Transverse colon (tissue), 4 donors: Measurements from ENCODE around the gene RASGRP3.

Experiments used
- EP300 ChIP-seq: sonication (generic); formaldehyde crosslinking; IDR thresholded peaks from one replicate; pipeline ENCODE4 v1.6.1; 2017; ENCODE audit warnings: antibody characterized with exemption, low read depth
- POLR2A ChIP-seq: fragments of 450-650 bp; IDR thresholded peaks from one replicate; pipeline ENCODE4 v1.6.1; 2016; ENCODE audit warnings: antibody characterized with exemption, mild to moderate bottlenecking, moderate library complexity
- POLR2AphosphoS5 ChIP-seq, 3 donors: sonication (generic); formaldehyde crosslinking; IDR thresholded peaks; one replicate each; pipeline ENCODE4 v1.6.1; 2016; ENCODE audit warnings: antibody characterized with exemption in 3 of 3
- TF ChIP-seq, protein P1 (sequence below), 5 experiments: fragments of 200-600 bp in 3 of 5; fragments of 450-650 bp in 2 of 5; sonication (generic) in 3 of 5; IDR thresholded peaks; 1 replicate in 2 of 5; 2 replicates in 3 of 5; pipeline ENCODE4 v1.5.1; 2016 to 2017; ENCODE audit warnings: antibody characterized with exemption in 5 of 5, inconsistent platforms in 3 of 5, mild to moderate bottlenecking in 2 of 5, moderate library complexity in 1 of 5

DNA sequence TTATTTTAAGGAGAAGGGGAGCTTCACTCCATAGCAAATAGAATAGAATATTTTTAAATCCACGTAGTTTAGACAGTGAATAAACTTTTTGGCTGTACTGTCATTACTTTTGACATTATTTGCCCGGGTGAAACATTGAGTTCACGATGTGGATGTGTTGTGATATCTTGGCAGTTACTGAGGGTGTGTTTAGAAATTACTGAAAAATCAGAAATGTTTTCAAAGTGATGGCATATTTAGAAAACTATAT, 123.4 kb downstream of the RASGRP3 start:
- TF ChIP-seq, protein P1, sequence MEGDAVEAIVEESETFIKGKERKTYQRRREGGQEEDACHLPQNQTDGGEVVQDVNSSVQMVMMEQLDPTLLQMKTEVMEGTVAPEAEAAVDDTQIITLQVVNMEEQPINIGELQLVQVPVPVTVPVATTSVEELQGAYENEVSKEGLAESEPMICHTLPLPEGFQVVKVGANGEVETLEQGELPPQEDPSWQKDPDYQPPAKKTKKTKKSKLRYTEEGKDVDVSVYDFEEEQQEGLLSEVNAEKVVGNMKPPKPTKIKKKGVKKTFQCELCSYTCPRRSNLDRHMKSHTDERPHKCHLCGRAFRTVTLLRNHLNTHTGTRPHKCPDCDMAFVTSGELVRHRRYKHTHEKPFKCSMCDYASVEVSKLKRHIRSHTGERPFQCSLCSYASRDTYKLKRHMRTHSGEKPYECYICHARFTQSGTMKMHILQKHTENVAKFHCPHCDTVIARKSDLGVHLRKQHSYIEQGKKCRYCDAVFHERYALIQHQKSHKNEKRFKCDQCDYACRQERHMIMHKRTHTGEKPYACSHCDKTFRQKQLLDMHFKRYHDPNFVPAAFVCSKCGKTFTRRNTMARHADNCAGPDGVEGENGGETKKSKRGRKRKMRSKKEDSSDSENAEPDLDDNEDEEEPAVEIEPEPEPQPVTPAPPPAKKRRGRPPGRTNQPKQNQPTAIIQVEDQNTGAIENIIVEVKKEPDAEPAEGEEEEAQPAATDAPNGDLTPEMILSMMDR (IDR thresholded peaks at IDR 0.05) = no peak
- no peak for TF ChIP-seq POLR2A
- no peak for TF ChIP-seq EP300
- no peak for TF ChIP-seq POLR2AphosphoS5 (IDR thresholded peaks at IDR 0.05)
